Measurements from ENCODE around the gene PPFIA4.

Gene PPFIA4

DNA sequence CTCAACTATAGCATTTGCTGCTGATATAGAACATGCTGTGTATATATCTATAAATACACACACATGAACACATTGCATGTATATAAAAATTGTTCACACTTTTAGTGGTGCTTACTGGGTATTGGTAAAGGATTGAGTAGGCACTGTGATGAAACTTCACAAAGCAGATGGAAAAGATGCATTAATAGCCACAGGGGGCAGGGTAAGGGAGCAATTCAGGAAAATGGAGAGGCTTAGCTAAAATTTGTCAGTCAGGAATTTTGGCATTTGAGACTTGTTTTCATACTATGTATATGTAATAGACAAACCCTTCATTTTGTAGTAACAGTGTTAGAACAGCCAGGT lies 633 bp upstream of the PPFIA4 start:
- CTCF ChIA-PET, result interaction anchor here (1.0 to 8.8 kb wide), 11 partner anchors 8 to 249 kb away, joined by 3 to 98 read pairs (median 4); no protein-coding TSS in a partner anchor
- POLR2A ChIA-PET, result interaction anchor here (0.6 to 1.2 kb wide), 3 partner anchors 11 to 41 kb away, joined by 3 to 4 read pairs (median 4); partner anchors contain the start of gene TMEM183A
- DNase-seq (ENCODE audit: low read depth, low spot score), result no peak
- no peak overlapping the region for H3K4me3 ChIP-seq (ENCODE audit: low read depth, low read length)
- no peak for TF ChIP-seq CTCF (IDR thresholded peaks at IDR 0.05; ENCODE audit: insufficient read depth, low read length, missing control alignments)

DNA sequence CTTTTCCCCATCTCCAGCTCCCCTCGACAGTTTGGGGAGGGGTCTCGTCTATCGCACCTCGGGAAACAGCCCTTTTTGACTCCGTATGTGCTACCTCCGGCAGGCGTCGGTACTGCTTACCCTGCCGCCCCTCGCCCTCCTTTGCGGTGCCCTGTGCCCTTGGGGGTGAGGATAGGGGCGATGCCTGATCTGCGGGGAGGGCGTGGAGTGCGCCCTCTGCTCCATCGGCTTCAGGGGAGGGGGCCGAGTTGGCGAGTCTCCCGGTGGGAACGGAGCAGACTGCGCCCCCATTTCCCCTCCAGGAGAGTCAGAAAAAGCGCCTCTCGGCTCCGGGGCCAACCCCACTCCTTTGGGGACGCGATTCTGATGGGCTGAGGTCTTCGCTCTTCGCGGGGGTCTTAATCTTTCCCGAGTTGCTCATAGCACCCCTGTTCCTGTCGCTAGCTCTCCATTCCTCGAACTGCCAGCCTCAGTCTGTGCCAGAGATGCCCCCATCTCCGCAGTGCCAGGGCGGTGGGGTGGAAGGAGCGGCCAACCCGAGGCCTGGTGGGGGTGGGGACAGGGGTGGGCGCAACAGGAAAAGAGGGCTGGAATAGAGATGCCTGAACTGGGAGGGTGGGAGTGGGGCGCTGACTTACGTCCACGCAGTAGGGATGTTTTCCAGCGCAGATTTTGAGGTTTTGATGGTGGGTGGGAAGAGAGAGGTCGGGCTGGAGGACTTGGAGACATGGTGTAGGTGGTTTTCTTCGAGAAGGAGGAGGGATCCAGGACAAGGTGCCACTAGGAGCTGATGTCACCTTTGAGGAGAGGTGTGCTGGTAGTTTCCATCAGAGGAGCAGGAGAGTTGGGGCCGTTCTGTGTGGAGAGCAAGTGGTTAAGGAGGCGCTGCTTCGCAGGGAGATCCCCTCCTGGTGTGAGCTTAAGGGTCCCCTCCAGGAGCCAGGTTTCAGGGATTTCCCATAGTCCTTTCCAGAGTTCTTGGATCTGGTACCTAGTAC lies 674 bp downstream of the PPFIA4 start:
- no peak for TF ChIP-seq CTCF (IDR thresholded peaks at IDR 0.05; ENCODE audit: insufficient read depth, low read length, missing control alignments)
- no peak for DNase-seq (ENCODE audit: low read depth, low spot score)
- H3K4me3 ChIP-seq (ENCODE audit: low read depth, low read length), result peak overlapping the region; percentile 88
- ChIA-PET POLR2A (interaction anchor here (0.7 to 1.2 kb wide), 2 partner anchors 9 to 20 kb away, joined by 4 read pairs; partner anchors contain the start of gene TMEM183A), CTCF (interaction anchor here (1.1 to 8.8 kb wide), 10 partner anchors 9 to 247 kb away, joined by 3 to 98 read pairs (median 8); no protein-coding TSS in a partner anchor)

DNA sequence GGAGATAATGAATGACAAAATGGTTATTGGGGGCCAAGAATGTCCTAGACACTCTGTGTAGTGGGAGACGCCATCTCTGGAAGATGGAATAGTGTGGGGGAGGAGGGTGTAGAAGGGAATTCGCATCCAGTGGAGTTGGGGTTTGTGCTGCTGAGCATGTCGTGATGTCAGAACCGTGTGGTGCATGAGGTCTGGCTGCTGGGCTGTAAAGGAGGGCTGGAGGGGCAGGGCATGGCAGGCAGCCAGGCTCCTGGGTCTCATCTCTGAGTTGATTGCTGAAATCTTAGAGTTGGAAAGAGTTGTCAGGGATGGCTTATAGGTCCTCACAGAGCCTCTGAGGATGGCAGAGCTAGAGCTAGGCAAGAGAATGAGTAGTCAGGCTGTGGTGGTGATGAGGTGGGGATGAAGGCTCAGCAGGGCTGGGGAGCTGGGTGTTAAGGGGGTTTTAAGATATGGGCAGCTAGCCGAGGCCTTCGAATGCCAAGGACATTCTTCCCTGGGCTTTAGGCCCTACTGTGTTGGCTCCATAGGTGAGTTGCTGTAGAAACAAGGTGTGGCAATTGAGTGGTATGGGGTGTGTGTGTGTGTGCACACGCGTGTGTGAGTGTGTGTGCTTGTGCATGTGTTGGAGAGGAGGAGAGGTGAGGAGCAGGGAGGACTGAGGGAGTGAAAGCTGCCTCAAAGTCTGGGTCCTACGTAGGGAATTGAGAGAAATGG lies 1.9 kb downstream of the PPFIA4 start:
- CTCF ChIA-PET, result interaction anchor here (1.1 to 8.8 kb wide), 7 partner anchors 8 to 241 kb away, joined by 3 to 98 read pairs (median 9); no protein-coding TSS in a partner anchor

GRCh38 chr1:203028784-203029553 lies 2.7 kb downstream of the PPFIA4 start:
- CTCF ChIA-PET, result interaction anchor here (1.9 to 8.8 kb wide), 5 partner anchors 11 to 244 kb away, joined by 4 to 98 read pairs (median 9); no protein-coding TSS in a partner anchor
- H3K4me3 ChIP-seq (ENCODE audit: low read depth, low read length), result no peak overlapping the region
- no peak for DNase-seq (ENCODE audit: low read depth, low spot score)
- POLR2A ChIA-PET, result no interaction called here
- no peak for TF ChIP-seq CTCF (IDR thresholded peaks at IDR 0.05; ENCODE audit: insufficient read depth, low read length, missing control alignments)

More for the DNA sequence above, 1.9 kb downstream of the PPFIA4 start:
- POLR2A ChIA-PET, result no interaction called here
- TF ChIP-seq CTCF (IDR thresholded peaks at IDR 0.05; ENCODE audit: insufficient read depth, low read length, missing control alignments), result no peak
- no peak for DNase-seq (ENCODE audit: low read depth, low spot score)
- peak overlapping the region; percentile 88; the same call in 1 of the 2 replicates for H3K4me3 ChIP-seq (ENCODE audit: low read depth, low read length)

DNA sequence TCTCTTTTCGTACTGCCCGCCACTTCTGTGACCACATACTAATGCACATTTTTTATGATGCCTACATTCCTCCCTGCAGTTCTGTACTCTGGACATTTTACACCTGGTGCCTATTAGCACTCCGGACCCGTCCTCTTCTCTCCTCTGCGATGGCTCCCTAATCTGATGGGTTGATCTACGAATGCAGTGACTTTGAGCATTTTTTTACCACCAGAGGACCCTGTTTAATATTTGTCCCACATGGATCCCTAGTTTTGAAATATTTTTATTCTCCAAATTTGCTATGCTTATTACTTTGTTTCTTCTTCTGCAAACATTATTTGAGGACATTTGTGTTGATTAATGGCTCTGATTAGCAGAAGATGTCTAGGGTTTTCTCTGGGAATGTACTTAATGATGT lies 5.2 kb downstream of the PPFIA4 start:
- no peak for TF ChIP-seq CTCF (IDR thresholded peaks at IDR 0.05; ENCODE audit: insufficient read depth, low read length, missing control alignments)
- ChIA-PET POLR2A (no interaction called here), CTCF (interaction anchor here (7.7 to 8.8 kb wide), 2 partner anchors 9 to 237 kb away, joined by 91 to 98 read pairs; no protein-coding TSS in a partner anchor)
- H3K4me3 ChIP-seq (ENCODE audit: low read depth, low read length), result no peak overlapping the region
- no peak for DNase-seq (ENCODE audit: low read depth, low spot score)
